ENCODE measurements around the gene ITGBL1.

ITGBL1 gene

GRCh38 chr13:101489643-101490405 is 37.3 kb downstream of the ITGBL1 start:
- no peaks in the 10 kb centered on the region for H3K4me1 ChIP-seq (ENCODE audit: low read length)
- H3K27ac ChIP-seq (ENCODE audit: low read length), result no peak overlapping the region
- H2AFZ ChIP-seq (ENCODE audit: low read length), result no peak overlapping the region
- TF ChIP-seq, protein P1, sequence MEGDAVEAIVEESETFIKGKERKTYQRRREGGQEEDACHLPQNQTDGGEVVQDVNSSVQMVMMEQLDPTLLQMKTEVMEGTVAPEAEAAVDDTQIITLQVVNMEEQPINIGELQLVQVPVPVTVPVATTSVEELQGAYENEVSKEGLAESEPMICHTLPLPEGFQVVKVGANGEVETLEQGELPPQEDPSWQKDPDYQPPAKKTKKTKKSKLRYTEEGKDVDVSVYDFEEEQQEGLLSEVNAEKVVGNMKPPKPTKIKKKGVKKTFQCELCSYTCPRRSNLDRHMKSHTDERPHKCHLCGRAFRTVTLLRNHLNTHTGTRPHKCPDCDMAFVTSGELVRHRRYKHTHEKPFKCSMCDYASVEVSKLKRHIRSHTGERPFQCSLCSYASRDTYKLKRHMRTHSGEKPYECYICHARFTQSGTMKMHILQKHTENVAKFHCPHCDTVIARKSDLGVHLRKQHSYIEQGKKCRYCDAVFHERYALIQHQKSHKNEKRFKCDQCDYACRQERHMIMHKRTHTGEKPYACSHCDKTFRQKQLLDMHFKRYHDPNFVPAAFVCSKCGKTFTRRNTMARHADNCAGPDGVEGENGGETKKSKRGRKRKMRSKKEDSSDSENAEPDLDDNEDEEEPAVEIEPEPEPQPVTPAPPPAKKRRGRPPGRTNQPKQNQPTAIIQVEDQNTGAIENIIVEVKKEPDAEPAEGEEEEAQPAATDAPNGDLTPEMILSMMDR (IDR thresholded peaks at IDR 0.05; ENCODE audit: low read length), result no peak
- no peak for TF ChIP-seq EZH2 (optimal IDR thresholded peaks at IDR 0.05; ENCODE audit: low read depth, low read length)
- DNase-seq, result no peak
- H3K4me3 ChIP-seq (ENCODE audit: low read length), result no peak overlapping the region
- H3K36me3 ChIP-seq (replicated peaks; ENCODE audit: insufficient read depth, low read length), result no peaks in the 10 kb centered on the region
- no peak overlapping the region for H3K4me2 ChIP-seq (ENCODE audit: low read depth, low read length)
- H3K9ac ChIP-seq (ENCODE audit: low read length), result no peak overlapping the region
- no peaks in the 10 kb centered on the region for H3K9me2 ChIP-seq (replicated peaks; ENCODE audit: insufficient read depth, low read length)
- H3K9me3 ChIP-seq (replicated peaks; ENCODE audit: insufficient read depth, low read length), result no peaks in the 10 kb centered on the region
- H4K20me1 ChIP-seq (ENCODE audit: insufficient read depth, low read length), result no peaks in the 10 kb centered on the region
- no peaks in the 10 kb centered on the region for H3F3A ChIP-seq (ENCODE audit: insufficient read depth, low read length)
- no peaks in the 10 kb centered on the region for H3K27me3 ChIP-seq (replicated peaks; ENCODE audit: insufficient read depth, low read length)
- no peaks in the 10 kb centered on the region for H3K79me2 ChIP-seq (ENCODE audit: low read length)

GRCh38 chr13:101490406-101491015 is 38.0 kb downstream of the ITGBL1 start:
- Histone ChIP-seq H3F3A (ENCODE audit: insufficient read depth, low read length) (no peaks in the 10 kb centered on the region), H2AFZ (ENCODE audit: low read length) (no peak overlapping the region)
- no peak for DNase-seq

GRCh38 chr13:101492251-101492910 is 39.9 kb downstream of the ITGBL1 start:
- H3K79me2 ChIP-seq (ENCODE audit: low read length), result no peaks in the 10 kb centered on the region
- H3K27ac ChIP-seq (ENCODE audit: low read length), result no peak overlapping the region
- no peaks in the 10 kb centered on the region for H3K9me2 ChIP-seq (replicated peaks; ENCODE audit: insufficient read depth, low read length)
- no peaks in the 10 kb centered on the region for H3K27me3 ChIP-seq (replicated peaks; ENCODE audit: insufficient read depth, low read length)
- TF ChIP-seq, protein P1 (IDR thresholded peaks at IDR 0.05; ENCODE audit: low read length), result no peak
- no peak for TF ChIP-seq EZH2 (optimal IDR thresholded peaks at IDR 0.05; ENCODE audit: low read depth, low read length)
- TF ChIP-seq EZH2phosphoT487 (IDR thresholded peaks at IDR 0.05; ENCODE audit: low read length), result no peak
- no peaks in the 10 kb centered on the region for H3K9me3 ChIP-seq (replicated peaks; ENCODE audit: insufficient read depth, low read length)
- H3K9ac ChIP-seq (ENCODE audit: low read length), result no peak overlapping the region
- DNase-seq, result no peak
- no peaks in the 10 kb centered on the region for H4K20me1 ChIP-seq (ENCODE audit: insufficient read depth, low read length)
- H2AFZ ChIP-seq (ENCODE audit: low read length), result no peak overlapping the region
- no peaks in the 10 kb centered on the region for H3F3A ChIP-seq (ENCODE audit: insufficient read depth, low read length)
- no peak overlapping the region for H3K4me3 ChIP-seq (ENCODE audit: low read length)
- H3K4me2 ChIP-seq (ENCODE audit: low read depth, low read length), result no peak overlapping the region
- H3K36me3 ChIP-seq (replicated peaks; ENCODE audit: insufficient read depth, low read length), result no peaks in the 10 kb centered on the region
- no peaks in the 10 kb centered on the region for H3K4me1 ChIP-seq (ENCODE audit: low read length)

More at GRCh38 chr13:101490406-101491015, 38.0 kb downstream of the ITGBL1 start:
- no peaks in the 10 kb centered on the region for H3K79me2 ChIP-seq (ENCODE audit: low read length)
- H3K9me2 ChIP-seq (replicated peaks; ENCODE audit: insufficient read depth, low read length), result no peaks in the 10 kb centered on the region
- no peak overlapping the region for H3K4me2 ChIP-seq (ENCODE audit: low read depth, low read length)
- H4K20me1 ChIP-seq (ENCODE audit: insufficient read depth, low read length), result no peaks in the 10 kb centered on the region
- no peak overlapping the region for H3K4me3 ChIP-seq (ENCODE audit: low read length)
- H3K36me3 ChIP-seq (replicated peaks; ENCODE audit: insufficient read depth, low read length), result no peaks in the 10 kb centered on the region
- H3K4me1 ChIP-seq (ENCODE audit: low read length), result no peaks in the 10 kb centered on the region
- TF ChIP-seq EZH2phosphoT487 (IDR thresholded peaks at IDR 0.05; ENCODE audit: low read length) (no peak), EZH2 (optimal IDR thresholded peaks at IDR 0.05; ENCODE audit: low read depth, low read length) (no peak)
- TF ChIP-seq, protein P1 (IDR thresholded peaks at IDR 0.05; ENCODE audit: low read length), result no peak
- no peak overlapping the region for H3K9ac ChIP-seq (ENCODE audit: low read length)
- H3K9me3 ChIP-seq (replicated peaks; ENCODE audit: insufficient read depth, low read length), result no peaks in the 10 kb centered on the region
- H3K27ac ChIP-seq (ENCODE audit: low read length), result no peak overlapping the region
- no peaks in the 10 kb centered on the region for H3K27me3 ChIP-seq (replicated peaks; ENCODE audit: insufficient read depth, low read length)

All from MM.1S (cell line).